OCI-LY3 (cell line): ENCODE results near the gene CTNNA3.

ENCODE experiments used
- EZH2phosphoT487 ChIP-seq: fragments of 200-600 bp; shearing (Covaris generic); IDR thresholded peaks from 2 replicates; pipeline ENCODE4 v1.6.1; 2018; ENCODE audit warnings: antibody characterized with exemption, mixed run types, low read depth
- TF ChIP-seq, protein P1 (sequence below): fragments of 200-600, 300-600 bp; sonication (generic); IDR thresholded peaks from 2 replicates; pipeline ENCODE4 v1.5.1; 2014; ENCODE audit warnings: antibody characterized with exemption, low read length, low read depth

DNA sequence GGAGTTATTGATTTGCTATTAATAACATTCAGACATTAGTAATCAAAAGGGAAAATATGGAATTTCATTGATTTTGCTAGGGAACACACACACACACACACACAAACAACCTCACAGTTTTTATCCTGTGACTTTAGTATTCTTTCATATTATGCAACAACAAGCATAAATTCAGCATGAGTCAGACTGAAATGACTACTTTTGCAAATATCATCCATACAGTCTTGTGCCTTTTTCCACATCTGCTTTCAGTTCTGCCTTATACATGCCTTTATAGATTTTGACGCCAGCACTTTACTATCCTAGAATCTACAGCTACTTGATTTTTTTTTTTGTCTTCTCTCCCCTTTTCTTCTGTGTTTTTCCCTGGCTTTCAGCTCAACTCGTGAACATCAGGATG lies 1745.9 kb downstream of the CTNNA3 start:
- TF ChIP-seq, protein P1, sequence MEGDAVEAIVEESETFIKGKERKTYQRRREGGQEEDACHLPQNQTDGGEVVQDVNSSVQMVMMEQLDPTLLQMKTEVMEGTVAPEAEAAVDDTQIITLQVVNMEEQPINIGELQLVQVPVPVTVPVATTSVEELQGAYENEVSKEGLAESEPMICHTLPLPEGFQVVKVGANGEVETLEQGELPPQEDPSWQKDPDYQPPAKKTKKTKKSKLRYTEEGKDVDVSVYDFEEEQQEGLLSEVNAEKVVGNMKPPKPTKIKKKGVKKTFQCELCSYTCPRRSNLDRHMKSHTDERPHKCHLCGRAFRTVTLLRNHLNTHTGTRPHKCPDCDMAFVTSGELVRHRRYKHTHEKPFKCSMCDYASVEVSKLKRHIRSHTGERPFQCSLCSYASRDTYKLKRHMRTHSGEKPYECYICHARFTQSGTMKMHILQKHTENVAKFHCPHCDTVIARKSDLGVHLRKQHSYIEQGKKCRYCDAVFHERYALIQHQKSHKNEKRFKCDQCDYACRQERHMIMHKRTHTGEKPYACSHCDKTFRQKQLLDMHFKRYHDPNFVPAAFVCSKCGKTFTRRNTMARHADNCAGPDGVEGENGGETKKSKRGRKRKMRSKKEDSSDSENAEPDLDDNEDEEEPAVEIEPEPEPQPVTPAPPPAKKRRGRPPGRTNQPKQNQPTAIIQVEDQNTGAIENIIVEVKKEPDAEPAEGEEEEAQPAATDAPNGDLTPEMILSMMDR: no peak
- TF ChIP-seq EZH2phosphoT487: no peak
